ENCODE results near the gene LGALS12.
"Not testable (repeated sequence)": the region's sequence is repeated elsewhere in the genome, so short reads cannot be mapped to it uniquely, and the experiment has no call there.

The LGALS12 gene

DNA sequence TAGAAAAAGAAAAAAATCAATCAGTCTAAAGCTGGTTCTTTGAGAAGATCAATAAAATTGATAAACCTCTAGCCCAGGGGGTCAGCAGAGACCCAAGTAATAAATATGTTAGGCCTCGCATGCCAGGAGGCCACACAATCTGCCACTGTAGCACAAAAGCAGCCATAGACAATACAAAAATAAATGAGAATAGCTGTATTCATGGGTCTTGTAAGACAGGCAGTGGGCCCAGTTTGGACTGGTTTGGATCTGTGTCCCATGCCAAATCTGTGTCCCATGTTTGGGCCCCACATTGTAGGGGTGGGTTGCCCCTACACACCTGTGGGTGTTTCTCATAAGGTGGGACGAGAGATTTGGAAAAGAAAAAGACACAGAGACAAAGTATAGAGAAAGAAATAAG, 24.1 kb downstream of the LGALS12 start:
- no peak for DNase-seq (ENCODE audit: low read depth in 2 of 2)
- TF ChIP-seq CTCF (IDR thresholded peaks at IDR 0.05; ENCODE audit: low read depth, low read length) = no peak
- no peak overlapping the region for H3K4me3 ChIP-seq (replicated peaks in 1 of 2; ENCODE audit: low read depth in 2 of 2, low read length in 2 of 2)

- peak; percentile 89 to 97 for DNase-seq (ENCODE audit: low read depth in 2 of 2)
- H3K4me3 ChIP-seq (replicated peaks in 1 of 2; ENCODE audit: low read depth in 2 of 2, low read length in 2 of 2) = not testable (repeated sequence)
Measured at GRCh38 chr11:63531074-63531792, 25.3 kb downstream of the LGALS12 start.

- no peak for DNase-seq (ENCODE audit: low read depth in 2 of 2)
- H3K4me3 ChIP-seq (replicated peaks in 1 of 2; ENCODE audit: low read depth in 2 of 2, low read length in 2 of 2) = no peak overlapping the region
- no peak for TF ChIP-seq CTCF (IDR thresholded peaks at IDR 0.05; ENCODE audit: low read depth, low read length)
Measured at GRCh38 chr11:63532117-63532516, 26.2 kb downstream of the LGALS12 start.

DNA sequence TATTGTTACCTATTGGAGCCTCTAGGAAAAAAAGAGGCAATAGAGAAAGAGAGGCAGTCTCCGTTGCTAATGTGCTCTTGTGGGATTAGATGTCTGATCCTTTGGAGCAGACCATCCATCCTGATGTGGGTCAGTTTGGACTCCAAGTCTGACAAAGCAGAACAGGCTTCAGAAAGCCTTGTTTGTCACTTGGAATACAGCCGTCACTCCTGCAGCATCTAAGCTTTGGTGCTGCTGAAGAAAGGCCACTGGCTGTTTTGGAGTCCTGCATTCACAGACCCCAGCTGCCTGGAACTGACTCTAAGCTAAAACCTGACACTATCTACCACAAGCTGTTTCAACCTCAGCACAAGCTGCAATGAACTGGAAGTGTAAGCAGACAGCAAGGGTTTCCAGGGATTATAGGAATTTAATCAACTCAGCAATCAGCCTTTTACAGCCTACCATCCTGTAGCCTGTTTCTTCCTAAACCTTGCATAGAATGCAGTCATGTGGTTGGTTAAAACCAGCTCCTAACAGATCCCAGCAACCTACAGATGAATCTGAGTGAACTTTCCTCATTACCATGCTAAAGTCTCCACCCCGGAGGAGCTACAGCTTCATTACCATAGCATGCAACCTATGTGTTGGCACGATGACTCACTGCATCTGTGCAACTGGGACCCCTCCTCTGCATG, 27.1 kb downstream of the LGALS12 start:
- no peak for TF ChIP-seq CTCF (IDR thresholded peaks at IDR 0.05; ENCODE audit: low read depth, low read length)
- no peak overlapping the region for H3K4me3 ChIP-seq (replicated peaks in 1 of 2; ENCODE audit: low read depth in 2 of 2, low read length in 2 of 2)
- no peak for DNase-seq (ENCODE audit: low read depth in 2 of 2)

- no peak for DNase-seq (ENCODE audit: low read depth in 2 of 2)
- no peak overlapping the region for H3K4me3 ChIP-seq (replicated peaks in 1 of 2; ENCODE audit: low read depth in 2 of 2, low read length in 2 of 2)
- TF ChIP-seq CTCF (IDR thresholded peaks at IDR 0.05; ENCODE audit: low read depth, low read length) = no peak
Measured at GRCh38 chr11:63534076-63534475, 28.2 kb downstream of the LGALS12 start.

GRCh38 chr11:63534895-63535461, 29.1 kb downstream of the LGALS12 start:
- DNase-seq (ENCODE audit: low read depth in 2 of 2) = no peak
- no peak for TF ChIP-seq CTCF (IDR thresholded peaks at IDR 0.05; ENCODE audit: low read depth, low read length)
- H3K4me3 ChIP-seq (replicated peaks in 1 of 2; ENCODE audit: low read depth in 2 of 2, low read length in 2 of 2) = no peak overlapping the region

DNA sequence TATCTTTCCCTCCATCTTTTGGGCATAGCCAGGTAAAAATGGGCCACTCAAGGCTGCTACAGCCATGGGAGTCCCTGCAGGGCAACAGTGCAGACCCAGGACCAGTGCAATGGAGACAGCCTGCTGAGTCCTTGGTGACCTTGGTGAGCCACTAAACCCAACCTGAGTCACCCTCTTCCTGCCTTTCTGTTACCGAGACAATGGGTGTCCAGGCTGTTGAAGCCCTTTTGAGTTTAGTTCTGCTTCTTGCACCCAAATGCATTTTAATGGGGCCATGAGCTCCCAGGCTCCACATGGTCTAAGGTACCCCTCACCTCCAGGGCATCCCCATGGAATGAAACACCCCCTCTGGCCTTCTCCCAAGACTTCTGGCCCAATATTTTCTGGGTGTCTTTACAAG, 29.9 kb downstream of the LGALS12 start:
- TF ChIP-seq CTCF (IDR thresholded peaks at IDR 0.05; ENCODE audit: low read depth, low read length) = no peak
- peak in 1 of 2 donors; percentile 28 for DNase-seq (ENCODE audit: low read depth in 2 of 2)
- H3K4me3 ChIP-seq (replicated peaks in 1 of 2; ENCODE audit: low read depth in 2 of 2, low read length in 2 of 2) = no peak overlapping the region

All from cardiac fibroblast (primary cell).